ENCODE data around the gene CAMTA1.

The CAMTA1 gene

DNA sequence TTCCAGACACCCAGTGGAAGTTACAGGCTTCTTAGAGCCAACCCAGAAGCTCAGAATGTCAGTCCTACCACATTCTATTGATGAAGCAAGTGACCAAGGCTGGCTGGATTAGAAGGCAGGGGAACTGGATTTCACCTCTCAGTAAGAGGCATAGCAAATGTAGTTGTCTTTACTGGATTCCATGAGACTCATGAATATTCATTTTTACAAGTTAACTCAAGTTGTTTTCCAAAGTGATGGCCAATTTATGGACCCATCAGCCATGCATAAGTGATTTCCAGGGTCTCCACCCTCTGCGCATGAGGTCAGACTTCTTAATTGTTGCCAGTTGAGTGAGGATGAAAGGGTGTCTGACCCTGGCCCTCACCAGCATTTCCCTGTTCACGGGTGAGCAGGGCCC, 559.0 kb downstream of the CAMTA1 start:
- ChIA-PET POLR2A (interaction anchor here (0.8 kb wide), 1 partner anchor 27 kb away, joined by 3 read pairs; no protein-coding TSS in a partner anchor), CTCF (no interaction called here)
- no peak for TF ChIP-seq FOXA1 (IDR thresholded peaks at IDR 0.05)
- no peak for TF ChIP-seq L3MBTL2 (conservative IDR thresholded peaks at IDR 0.05)
- TF ChIP-seq NFRKB (IDR thresholded peaks at IDR 0.05): no peak
- TF ChIP-seq SP1 (IDR thresholded peaks at IDR 0.05): no peak
- TF ChIP-seq SUZ12 (IDR thresholded peaks at IDR 0.05): no peak
- TF ChIP-seq, protein P1, sequence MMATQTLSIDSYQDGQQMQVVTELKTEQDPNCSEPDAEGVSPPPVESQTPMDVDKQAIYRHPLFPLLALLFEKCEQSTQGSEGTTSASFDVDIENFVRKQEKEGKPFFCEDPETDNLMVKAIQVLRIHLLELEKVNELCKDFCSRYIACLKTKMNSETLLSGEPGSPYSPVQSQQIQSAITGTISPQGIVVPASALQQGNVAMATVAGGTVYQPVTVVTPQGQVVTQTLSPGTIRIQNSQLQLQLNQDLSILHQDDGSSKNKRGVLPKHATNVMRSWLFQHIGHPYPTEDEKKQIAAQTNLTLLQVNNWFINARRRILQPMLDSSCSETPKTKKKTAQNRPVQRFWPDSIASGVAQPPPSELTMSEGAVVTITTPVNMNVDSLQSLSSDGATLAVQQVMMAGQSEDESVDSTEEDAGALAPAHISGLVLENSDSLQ (IDR thresholded peaks at IDR 0.05): no peak
- TF ChIP-seq CTBP1 (IDR thresholded peaks at IDR 0.05; ENCODE audit: borderline replicate concordance): no peak
- no peak for TF ChIP-seq LEF1 (IDR thresholded peaks at IDR 0.05; ENCODE audit: borderline replicate concordance)
- no peak for TF ChIP-seq ARNT (IDR thresholded peaks at IDR 0.05)
- no peak for TF ChIP-seq FOXK2 (IDR thresholded peaks at IDR 0.05)
- no peak for TF ChIP-seq HDGF (IDR thresholded peaks at IDR 0.05; ENCODE audit: borderline replicate concordance)
- no peak for TF ChIP-seq ELF4 (IDR thresholded peaks at IDR 0.05)
- no peak for TF ChIP-seq ZNF384 (IDR thresholded peaks at IDR 0.05)
- no peak for TF ChIP-seq FOXM1 (IDR thresholded peaks at IDR 0.05; ENCODE audit: borderline replicate concordance)
- no peak for TF ChIP-seq TARDBP (IDR thresholded peaks at IDR 0.05)
- no peak for TF ChIP-seq BHLHE40 (IDR thresholded peaks at IDR 0.05; ENCODE audit: borderline replicate concordance)
- DNase-seq (ENCODE audit: extremely low spot score): no peak

DNA sequence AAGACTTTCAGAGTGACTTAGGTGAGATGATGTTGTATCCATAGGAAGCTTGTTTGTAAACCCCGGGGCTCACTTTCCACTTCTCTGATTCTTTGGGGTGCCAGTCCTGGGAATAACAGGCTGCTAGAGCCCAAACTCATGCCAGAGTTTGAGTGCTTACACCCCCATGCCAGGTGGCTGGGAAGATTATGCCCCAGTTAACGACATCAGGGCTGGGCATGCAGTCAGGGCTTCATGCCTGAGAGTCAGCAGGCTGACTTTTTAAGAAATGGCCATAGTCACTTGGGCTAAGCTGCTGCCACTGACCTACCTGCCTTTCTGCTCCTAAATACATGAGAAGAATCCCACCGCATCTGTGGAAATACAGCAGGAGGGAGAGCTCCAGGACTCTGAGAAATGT, 560.3 kb downstream of the CAMTA1 start:
- DNase-seq (ENCODE audit: extremely low spot score): no peak
- ChIA-PET POLR2A (no interaction called here), CTCF (no interaction called here)
- TF ChIP-seq NFRKB (IDR thresholded peaks at IDR 0.05) (no peak), BHLHE40 (IDR thresholded peaks at IDR 0.05; ENCODE audit: borderline replicate concordance) (no peak), FOXA1 (IDR thresholded peaks at IDR 0.05) (no peak), ARNT (IDR thresholded peaks at IDR 0.05) (no peak), HDGF (IDR thresholded peaks at IDR 0.05; ENCODE audit: borderline replicate concordance) (no peak), SUZ12 (IDR thresholded peaks at IDR 0.05) (no peak), ZNF384 (IDR thresholded peaks at IDR 0.05) (no peak), FOXM1 (IDR thresholded peaks at IDR 0.05; ENCODE audit: borderline replicate concordance) (no peak), L3MBTL2 (conservative IDR thresholded peaks at IDR 0.05) (no peak)
- TF ChIP-seq, protein P1 (IDR thresholded peaks at IDR 0.05): no peak

DNA sequence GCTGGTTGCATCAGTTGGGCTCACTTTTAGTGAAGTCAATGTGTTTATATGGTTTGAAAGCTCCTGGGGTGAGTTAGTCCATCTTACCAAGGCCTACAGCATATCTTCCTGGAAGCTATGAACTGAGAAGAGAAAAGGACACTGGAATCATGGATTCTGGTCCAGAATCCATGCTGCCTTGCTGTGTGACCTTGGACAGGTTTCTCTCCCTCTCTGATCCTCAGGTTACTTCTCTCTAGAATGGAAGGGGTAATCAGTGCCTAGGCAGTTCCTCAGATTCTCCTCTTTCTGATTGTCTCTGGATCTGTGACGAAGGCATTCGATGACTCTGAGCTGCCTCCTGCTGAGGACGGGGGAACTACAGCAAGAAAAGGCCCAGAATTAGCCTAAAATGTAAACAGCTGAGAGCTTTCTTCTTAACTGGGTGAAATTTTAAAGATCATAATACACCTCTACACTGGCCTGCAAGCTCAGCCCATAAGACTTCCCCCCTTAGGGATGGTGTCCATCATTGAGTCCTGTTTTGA, 560.9 kb downstream of the CAMTA1 start:
- POLR2A ChIA-PET: no interaction called here
- CTCF ChIA-PET: no interaction called here
- no peak for DNase-seq (ENCODE audit: extremely low spot score)
- no peak for TF ChIP-seq SP1 (IDR thresholded peaks at IDR 0.05)

DNA sequence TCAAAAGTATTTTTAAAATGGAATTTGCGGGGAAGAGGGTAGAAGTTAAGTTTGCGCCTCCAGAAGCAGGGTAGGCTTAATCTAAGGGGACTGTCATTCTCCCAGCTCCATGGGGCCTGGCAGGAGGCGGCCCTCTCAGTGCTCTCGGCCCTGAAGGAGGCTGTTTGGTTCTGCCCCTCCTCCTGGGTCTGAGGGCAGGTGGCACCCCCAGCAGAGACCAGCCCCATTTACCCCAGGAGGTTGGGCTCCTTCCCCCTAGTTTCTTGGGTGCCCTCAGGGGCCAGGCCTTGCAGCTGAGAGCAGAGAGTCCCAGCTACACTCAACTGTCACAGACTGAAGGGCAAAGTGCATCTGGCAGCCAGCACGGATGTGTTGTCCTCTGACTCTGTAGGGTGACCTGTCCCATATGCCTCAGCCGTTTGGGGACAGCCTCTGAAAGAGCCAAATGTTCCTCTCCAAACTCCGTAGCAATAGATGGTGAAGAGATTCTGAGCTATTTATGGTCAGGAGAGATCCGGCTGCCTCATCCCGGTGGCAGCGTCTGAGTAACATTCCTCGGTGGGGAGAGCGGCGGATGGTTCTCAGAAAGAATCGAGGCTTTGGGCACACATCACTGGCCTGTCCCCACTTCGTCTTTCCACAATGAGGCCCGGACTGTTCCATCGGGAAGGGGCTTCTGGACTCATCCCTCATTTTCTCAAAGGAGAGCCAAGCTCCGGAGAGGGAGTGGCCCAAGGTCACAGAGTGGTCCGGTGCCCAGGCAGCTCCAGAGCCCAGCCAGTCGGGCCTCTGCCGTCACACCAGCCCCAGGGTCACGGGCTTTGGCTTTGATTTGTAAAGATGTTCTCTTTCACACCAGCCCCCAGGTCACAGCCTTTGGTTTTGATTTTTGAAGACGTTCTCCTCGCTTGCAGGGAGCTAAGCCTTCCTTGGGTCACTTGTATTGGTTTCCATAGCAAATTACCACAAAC, 561.6 kb downstream of the CAMTA1 start:
- POLR2A ChIA-PET: no interaction called here
- no peak for DNase-seq (ENCODE audit: extremely low spot score)
- CTCF ChIA-PET: no interaction called here
- TF ChIP-seq BHLHE40 (IDR thresholded peaks at IDR 0.05; ENCODE audit: borderline replicate concordance) (no peak), FOXA1 (IDR thresholded peaks at IDR 0.05) (no peak), SUZ12 (IDR thresholded peaks at IDR 0.05) (no peak), SP1 (IDR thresholded peaks at IDR 0.05) (no peak), ZNF384 (IDR thresholded peaks at IDR 0.05) (no peak), LEF1 (IDR thresholded peaks at IDR 0.05; ENCODE audit: borderline replicate concordance) (no peak), L3MBTL2 (conservative IDR thresholded peaks at IDR 0.05) (no peak), CTBP1 (IDR thresholded peaks at IDR 0.05; ENCODE audit: borderline replicate concordance) (no peak), HDGF (IDR thresholded peaks at IDR 0.05; ENCODE audit: borderline replicate concordance) (no peak), NFRKB (IDR thresholded peaks at IDR 0.05) (no peak), ARNT (IDR thresholded peaks at IDR 0.05) (no peak), TARDBP (IDR thresholded peaks at IDR 0.05) (no peak), FOXM1 (IDR thresholded peaks at IDR 0.05; ENCODE audit: borderline replicate concordance) (no peak), ELF4 (IDR thresholded peaks at IDR 0.05) (no peak), FOXK2 (IDR thresholded peaks at IDR 0.05) (no peak)
- TF ChIP-seq, protein P1 (IDR thresholded peaks at IDR 0.05): no peak

DNA sequence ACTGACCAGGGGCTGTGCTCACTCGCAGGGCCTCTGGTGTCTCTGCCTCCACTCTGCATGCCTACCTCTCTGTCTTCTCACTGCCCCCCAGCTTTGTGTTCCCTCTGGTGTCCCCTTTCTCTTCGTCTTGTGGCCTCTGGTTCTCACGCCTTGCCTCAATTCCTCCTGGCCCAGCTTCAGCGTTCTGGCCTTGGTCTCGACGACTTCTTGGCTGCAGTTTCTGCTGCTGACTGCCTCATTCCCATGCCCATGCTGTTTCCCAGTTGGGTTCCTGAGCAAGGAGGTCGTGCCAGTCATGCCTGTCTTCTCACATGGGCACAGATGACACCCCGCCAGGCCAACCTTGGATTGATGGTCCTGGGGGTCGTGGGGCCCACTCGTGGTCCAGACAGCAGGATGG, 562.8 kb downstream of the CAMTA1 start:
- POLR2A ChIA-PET: no interaction called here
- no peak for TF ChIP-seq ARNT (IDR thresholded peaks at IDR 0.05)
- no peak for TF ChIP-seq FOXK2 (IDR thresholded peaks at IDR 0.05)
- no peak for TF ChIP-seq NFRKB (IDR thresholded peaks at IDR 0.05)
- TF ChIP-seq HDGF (IDR thresholded peaks at IDR 0.05; ENCODE audit: borderline replicate concordance): no peak
- no peak for TF ChIP-seq SUZ12 (IDR thresholded peaks at IDR 0.05)
- TF ChIP-seq, protein P1 (IDR thresholded peaks at IDR 0.05): no peak
- TF ChIP-seq LEF1 (IDR thresholded peaks at IDR 0.05; ENCODE audit: borderline replicate concordance): no peak
- no peak for DNase-seq (ENCODE audit: extremely low spot score)

More for the DNA sequence above, 562.8 kb downstream of the CAMTA1 start:
- CTCF ChIA-PET: interaction anchor here (0.6 kb wide), 1 partner anchor 141 kb away, joined by 3 read pairs; no protein-coding TSS in a partner anchor
